Motor neuron (in vitro differentiated cells): Measurements from ENCODE around the gene PRUNE2. TPM values are rescaled to one million over a fixed set of nuclear protein-coding genes. Genes with fewer than 3 reads are reported as not detected.

ENCODE experiments used
- ATAC-seq, 8 experiments: fragments of 200-7000 bp; cut with Tn5 transposase; replicated peaks in 6 of 8; 2 replicates each; pipeline ENCODE4 v1.8.0; 2021; ENCODE audit warnings: mild to moderate bottlenecking in 8 of 8, moderate library complexity in 8 of 8
- H3K27ac ChIP-seq, 2 donors: fragments of 250-450 bp; sonication (Bioruptor Pico); 2 replicates each; pipeline ENCODE4 v1.9.0; 2021; ENCODE audit warnings: antibody characterized with exemption in 2 of 2, mild to moderate bottlenecking in 2 of 2, moderate library complexity in 1 of 2
- H3K4me1 ChIP-seq, 2 donors: fragments of 250-450 bp; sonication (Bioruptor Pico); replicated peaks in 1 of 2; 2 replicates each; pipeline ENCODE4 v1.6.1; 2021; ENCODE audit warnings: antibody characterized with exemption in 2 of 2, mild to moderate bottlenecking in 2 of 2, moderate library complexity in 1 of 2
- H3K4me3 ChIP-seq, 5 donors: fragments of 250-450 bp; sonication (Bioruptor Pico); 2 replicates each; pipeline ENCODE4 v1.9.0; 2021; ENCODE audit warnings: antibody characterized with exemption in 5 of 5, mild to moderate bottlenecking in 5 of 5, moderate library complexity in 4 of 5
- WGBS, 10 experiments: fragments of 450-650 bp; shearing (Covaris generic); methylation state at CpG; one replicate each; pipeline ENCODE4 v1.0.0; 2022; 5-methylcytosine and 5-hydroxymethylcytosine counted together
- in situ Hi-C, 9 experiments: fragments of 400-800 bp; cut with MboI; loops; one replicate each; pipeline ENCODE4 v1.15.0; 2021; ENCODE audit warnings: low sequenced_read_pairs in 9 of 9, low pct_unique_long_range_greater_than_20kb in 2 of 9; ENCODE audit not compliant: unreplicated experiment in 9 of 9
- total RNA-seq, 8 experiments: library from RNA; unstranded; fragments of 300-600 nt; gene quantifications; 2 replicates each; pipeline versions ENCODE4 v1.2.3 to v1.2.4, GENCODE V29; 2022

Gene PRUNE2
- total RNA-seq, 8 experiments from 2014 or later: 0.56 to 54.5 (median 11.4) TPM

- Histone ChIP-seq H3K4me3 (no peak overlapping the region), H3K27ac (no peak overlapping the region), H3K4me1 (peaks cover 0 to 3% of the 10 kb centered on the region in 2 donors)
- 0 to 100% (median 83%) methylated on average over 1 to 4 of the region's 4 CpGs; no CpG with 5 or more reads in 1 of the 10 experiments for WGBS, 10 experiments
- no peak for ATAC-seq
- in situ Hi-C loops: no loop called here
Observed at GRCh38 chr9:76917299-76917698, 11.4 kb upstream of the PRUNE2 start.

GRCh38 chr9:76916231-76916630, 10.3 kb upstream of the PRUNE2 start:
- Histone ChIP-seq H3K4me3 (no peak overlapping the region), H3K27ac (no peak overlapping the region), H3K4me1 (peaks cover 0 to 3% of the 10 kb centered on the region in 2 donors)
- 30 to 100% (median 87%) methylated on average over 1 to 4 of the region's 4 CpGs; no CpG with 5 or more reads in 4 of the 10 experiments for whole genome bisulfite sequencing, 10 experiments
- no peak for ATAC-seq
- in situ Hi-C loops: no loop called here

GRCh38 chr9:76913467-76913866, 7.6 kb upstream of the PRUNE2 start:
- in situ Hi-C loops: no loop called here
- Histone ChIP-seq H3K4me3 (no peak overlapping the region), H3K27ac (no peak overlapping the region), H3K4me1 (peaks cover 0 to 3% of the 10 kb centered on the region in 2 donors)
- no peak for ATAC-seq
- WGBS, 10 experiments: 20 to 100% (median 59%) methylated on average over 1 to 2 of the region's 2 CpGs; no CpG with 5 or more reads in 4 of the 10 experiments

GRCh38 chr9:76912636-76913275, 6.8 kb upstream of the PRUNE2 start:
- peak in 7 of 8 experiments; percentile 73 to 98 (median 97) for ATAC-seq
- H3K4me1 ChIP-seq: peaks cover 0 to 3% of the 10 kb centered on the region in 2 donors
- H3K27ac ChIP-seq: no peak overlapping the region
- WGBS, 10 experiments: 10 to 66% (median 40%) methylated on average over 2 to 6 of the region's 6 CpGs
- no peak overlapping the region for H3K4me3 ChIP-seq
- in situ Hi-C loops: no loop called here

GRCh38 chr9:76911971-76912370, 6.1 kb upstream of the PRUNE2 start:
- in situ Hi-C loops: no loop called here

GRCh38 chr9:76910861-76911260, 4.9 kb upstream of the PRUNE2 start:
- ATAC-seq: no peak
- Histone ChIP-seq H3K4me3 (no peak overlapping the region), H3K27ac (no peak overlapping the region), H3K4me1 (peaks cover 0 to 3% of the 10 kb centered on the region in 2 donors)
- in situ Hi-C loops: no loop called here
- 50 to 92% (median 61%) methylated on average over 1 to 3 of the region's 3 CpGs; no CpG with 5 or more reads in 5 of the 10 experiments for WGBS, 10 experiments

More at GRCh38 chr9:76911971-76912370, 6.1 kb upstream of the PRUNE2 start:
- Histone ChIP-seq H3K4me1 (peaks cover 0 to 3% of the 10 kb centered on the region in 2 donors), H3K4me3 (no peak overlapping the region), H3K27ac (no peak overlapping the region)
- ATAC-seq: no peak
- 60 to 86% (median 83%) methylated on average over 1 of the region's 1 CpG; no CpG with 5 or more reads in 7 of the 10 experiments for WGBS, 10 experiments

- in situ Hi-C loops: no loop called here
- Histone ChIP-seq H3K4me3 (peak overlapping the region; percentile 38 to 57 (median 54)), H3K4me1 (peaks cover 0 to 3% of the 10 kb centered on the region in 2 donors), H3K27ac (peak overlapping the region in 1 of 2 donors; percentile 50)
- WGBS, 10 experiments: 0 to 20% (median 0%) methylated on average over 1 to 4 of the region's 5 CpGs; no CpG with 5 or more reads in 3 of the 10 experiments
- ATAC-seq: no peak
Observed at GRCh38 chr9:76906647-76906975, 697 bp upstream of the PRUNE2 start.

GRCh38 chr9:76904661-76905457, 1.1 kb downstream of the PRUNE2 start:
- 0 to 82% (median 58%) methylated on average over 2 to 8 of the region's 8 CpGs for WGBS, 10 experiments
- ATAC-seq: no peak
- in situ Hi-C loops: no loop called here
- no peak overlapping the region for H3K27ac ChIP-seq
- H3K4me1 ChIP-seq: peaks cover 0 to 3% of the 10 kb centered on the region in 2 donors
- peak overlapping the region; percentile 38 to 57 (median 54) for H3K4me3 ChIP-seq

- H3K4me3 ChIP-seq: no peak overlapping the region
- no peak overlapping the region for H3K27ac ChIP-seq
- WGBS, 10 experiments: 40 to 100% (median 85%) methylated on average over 1 to 6 of the region's 6 CpGs; no CpG with 5 or more reads in 4 of the 10 experiments
- in situ Hi-C loops: no loop called here
- no peak for ATAC-seq
- H3K4me1 ChIP-seq: peaks cover 0 to 3% of the 10 kb centered on the region in 2 donors
Observed at GRCh38 chr9:76902395-76902794, 3.5 kb downstream of the PRUNE2 start.

GRCh38 chr9:76901801-76902200, 4.1 kb downstream of the PRUNE2 start:
- H3K4me1 ChIP-seq: peaks cover 0 to 3% of the 10 kb centered on the region in 2 donors
- H3K4me3 ChIP-seq: no peak overlapping the region
- ATAC-seq: no peak
- in situ Hi-C loops: no loop called here
- no peak overlapping the region for H3K27ac ChIP-seq
- WGBS, 10 experiments: no CpG with 5 or more reads among the region's 2 CpGs

GRCh38 chr9:76900884-76901440, 5.0 kb downstream of the PRUNE2 start:
- 0 to 100% (median 94%) methylated on average over 1 to 3 of the region's 3 CpGs; no CpG with 5 or more reads in 2 of the 10 experiments for WGBS, 10 experiments
- H3K4me3 ChIP-seq: no peak overlapping the region
- H3K27ac ChIP-seq: no peak overlapping the region
- ATAC-seq: no peak
- peaks cover 0 to 3% of the 10 kb centered on the region in 2 donors for H3K4me1 ChIP-seq
- in situ Hi-C loops: no loop called here

- WGBS, 10 experiments: 0 to 100% (median 57%) methylated on average over 1 to 2 of the region's 2 CpGs; no CpG with 5 or more reads in 5 of the 10 experiments
- H3K4me3 ChIP-seq: no peak overlapping the region
- in situ Hi-C loops: no loop called here
- peaks cover under 1 to 2% of the 10 kb centered on the region in 2 donors for H3K4me1 ChIP-seq
- ATAC-seq: no peak
- no peak overlapping the region for H3K27ac ChIP-seq
Observed at GRCh38 chr9:76898786-76899185, 7.1 kb downstream of the PRUNE2 start.
